SU-DHL-6 (cell line): ENCODE results near the gene DNAJC5G.
"Not testable (repeated sequence)": the region's sequence is repeated elsewhere in the genome, so short reads cannot be mapped to it uniquely, and the experiment has no call there.

ENCODE experiments used
- H2AFZ ChIP-seq: fragments of 200-600 bp; sonication (generic); 2 replicates; pipeline ENCODE4 v1.6.1; 2014; ENCODE audit warnings: low read depth, mild to moderate bottlenecking, moderate library complexity, mixed read lengths, antibody characterized with exemption, low read length; ENCODE audit not compliant: severe bottlenecking
- H3F3A ChIP-seq: fragments of 200-600 bp; shearing (Covaris generic); 2 replicates; pipeline ENCODE4 v1.6.0; 2016; ENCODE audit warnings: antibody characterized with exemption, mild to moderate bottlenecking; ENCODE audit not compliant: insufficient read depth
- H3K27ac ChIP-seq: fragments of 200-600 bp; sonication (generic); 2 replicates; pipeline ENCODE4 v1.5.1; 2016; ENCODE audit warnings: low read depth, mild to moderate bottlenecking, low read length, moderate library complexity, mixed read lengths
- H3K27me3 ChIP-seq: fragments of 200-600 bp; sonication (generic), shearing (Covaris generic); 2 replicates; pipeline ENCODE4 v1.6.0; 2014; ENCODE audit warnings: mild to moderate bottlenecking, low read length
- H3K36me3 ChIP-seq: fragments of 200-600 bp; sonication (generic); 2 replicates; pipeline ENCODE4 v1.6.1; 2014; ENCODE audit warnings: mild to moderate bottlenecking, low read length, mixed read lengths
- H3K4me2 ChIP-seq: fragments of 300-600, 200-600 bp; shearing (Covaris generic), sonication (generic); 2 replicates; pipeline ENCODE4 v1.6.0; 2014; ENCODE audit warnings: low read length, low read depth, mild to moderate bottlenecking; ENCODE audit not compliant: poor library complexity, severe bottlenecking
- H3K4me3 ChIP-seq: fragments of 200-600 bp; sonication (generic); 2 replicates; pipeline ENCODE4 v1.5.1; 2014; ENCODE audit warnings: antibody characterized with exemption, low read length, mild to moderate bottlenecking, mixed read lengths; ENCODE audit not compliant: insufficient read depth, poor library complexity, severe bottlenecking
- H3K79me2 ChIP-seq: fragments of 200-600 bp; sonication (generic); 2 replicates; pipeline ENCODE4 v1.6.1; 2014; ENCODE audit warnings: mild to moderate bottlenecking, low read length, moderate library complexity; ENCODE audit not compliant: insufficient read depth
- H3K9ac ChIP-seq: fragments of 200-600 bp; sonication (generic); 2 replicates; pipeline ENCODE4 v1.7.0; 2014; ENCODE audit warnings: mild to moderate bottlenecking, low read length
- H3K9me2 ChIP-seq: fragments of 200-600 bp; sonication (generic); replicated peaks from 2 replicates; pipeline ENCODE4 v1.6.1; 2014; ENCODE audit warnings: low read length; ENCODE audit not compliant: insufficient read depth
- H3K9me3 ChIP-seq: fragments of 200-600 bp; sonication (generic); 2 replicates; pipeline ENCODE4 v1.6.1; 2014; ENCODE audit warnings: low read length, mixed read lengths; ENCODE audit not compliant: insufficient read depth
- H4K20me1 ChIP-seq: fragments of 200-600 bp; sonication (generic); 2 replicates; pipeline ENCODE4 v1.6.1; 2014; ENCODE audit warnings: low read depth, mild to moderate bottlenecking, antibody characterized with exemption, low read length, moderate library complexity, mixed read lengths
- CTCF ChIP-seq: fragments of 200-600 bp; sonication (generic); IDR thresholded peaks from one replicate; pipeline ENCODE4 v1.5.1; 2017; ENCODE audit warnings: antibody characterized with exemption, mild to moderate bottlenecking, low read length, moderate library complexity; ENCODE audit not compliant: insufficient read depth, poor library complexity, severe bottlenecking
- EZH2phosphoT487 ChIP-seq: fragments of 200-600 bp; sonication (generic), shearing (Covaris generic); conservative IDR thresholded peaks from 2 replicates; pipeline ENCODE4 v1.6.1; 2018; ENCODE audit warnings: mild to moderate bottlenecking, antibody characterized with exemption, low read length, moderate library complexity, mixed read lengths

The DNAJC5G gene

GRCh38 chr2:27265536-27265870, 9.7 kb upstream of the DNAJC5G start:
- H3F3A ChIP-seq: no peaks in the 10 kb centered on the region
- H2AFZ ChIP-seq: no peak overlapping the region
- no peaks in the 10 kb centered on the region for H3K27me3 ChIP-seq
- no peak overlapping the region for H3K4me3 ChIP-seq
- H3K9me2 ChIP-seq: no peaks in the 10 kb centered on the region
- H3K9me3 ChIP-seq: no peaks in the 10 kb centered on the region
- no peaks in the 10 kb centered on the region for H3K79me2 ChIP-seq
- H3K27ac ChIP-seq: no peak overlapping the region
- H3K4me2 ChIP-seq: no peak overlapping the region
- no peaks in the 10 kb centered on the region for H4K20me1 ChIP-seq
- H3K36me3 ChIP-seq: no peaks in the 10 kb centered on the region
- H3K9ac ChIP-seq: no peak overlapping the region
- no peak for TF ChIP-seq CTCF

GRCh38 chr2:27268296-27268695, 6.9 kb upstream of the DNAJC5G start:
- H3K4me3 ChIP-seq, H4K20me1 ChIP-seq, H3K27me3 ChIP-seq, H2AFZ ChIP-seq, H3K27ac ChIP-seq, H3K79me2 ChIP-seq, H3K9ac ChIP-seq, H3F3A ChIP-seq, H3K9me2 ChIP-seq, H3K9me3 ChIP-seq, H3K36me3 ChIP-seq, H3K4me2 ChIP-seq: not testable (repeated sequence)

- H3K27me3 ChIP-seq: no peaks in the 10 kb centered on the region
- no peaks in the 10 kb centered on the region for H3F3A ChIP-seq
- H4K20me1 ChIP-seq: no peaks in the 10 kb centered on the region
- H3K36me3 ChIP-seq: no peaks in the 10 kb centered on the region
- no peak overlapping the region for H3K9ac ChIP-seq
- no peak for TF ChIP-seq EZH2phosphoT487
- no peak for TF ChIP-seq CTCF
- no peaks in the 10 kb centered on the region for H3K79me2 ChIP-seq
- no peak overlapping the region for H3K4me3 ChIP-seq
- no peak overlapping the region for H3K27ac ChIP-seq
- H3K9me3 ChIP-seq: no peaks in the 10 kb centered on the region
- H3K4me2 ChIP-seq: no peak overlapping the region
- no peak overlapping the region for H2AFZ ChIP-seq
- H3K9me2 ChIP-seq: no peaks in the 10 kb centered on the region
These were observed 5.1 kb upstream of the DNAJC5G start for GRCh38 chr2:27270131-27270530.

GRCh38 chr2:27270670-27271069, 4.6 kb upstream of the DNAJC5G start:
- Histone ChIP-seq H3K9me2 (no peaks in the 10 kb centered on the region), H3K4me3 (no peak overlapping the region), H3K9ac (no peak overlapping the region), H3F3A (no peaks in the 10 kb centered on the region), H3K79me2 (no peaks in the 10 kb centered on the region), H3K4me2 (no peak overlapping the region), H3K9me3 (no peaks in the 10 kb centered on the region), H3K27ac (no peak overlapping the region), H4K20me1 (no peaks in the 10 kb centered on the region), H3K36me3 (no peaks in the 10 kb centered on the region), H2AFZ (no peak overlapping the region), H3K27me3 (no peaks in the 10 kb centered on the region)
- no peak for TF ChIP-seq EZH2phosphoT487
- no peak for TF ChIP-seq CTCF
